Stimulated activated CD8-positive, alpha-beta memory T cell treated with anti-CD3 and anti-CD28 coated beads, Interleukin-2, amount 100 ng/mL, for 48 hours (primary cell): Measurements from ENCODE around the gene OTUD1.
A peak's percentile ranks its signal among the peaks of the same experiment; 100 is the strongest.
"Not testable (repeated sequence)": the region's sequence is repeated elsewhere in the genome, so short reads cannot be mapped to it uniquely, and the experiment has no call there.

Experiments used
- DNase-seq, 2 donors: peaks; one replicate each; pipeline ENCODE4 v3.0.0-alpha.2; 2020; ENCODE audit warnings: low read depth in 2 of 2

The OTUD1 gene

GRCh38 chr10:23438547-23439451, at the start of gene OTUD1:
TSS of gene OTUD1 (plus strand) at chr10:23439075. CDS start at chr10:23439458, 383 bp downstream.
- DNase-seq = peak; percentile 88 to 91

GRCh38 chr10:23390408-23390807, 48.5 kb upstream of the OTUD1 start:
- not testable (repeated sequence) for DNase-seq

- no peak for DNase-seq
Measured at GRCh38 chr10:23390809-23391208, 48.1 kb upstream of the OTUD1 start.

GRCh38 chr10:23391821-23392220, 47.1 kb upstream of the OTUD1 start:
- DNase-seq = no peak

DNA sequence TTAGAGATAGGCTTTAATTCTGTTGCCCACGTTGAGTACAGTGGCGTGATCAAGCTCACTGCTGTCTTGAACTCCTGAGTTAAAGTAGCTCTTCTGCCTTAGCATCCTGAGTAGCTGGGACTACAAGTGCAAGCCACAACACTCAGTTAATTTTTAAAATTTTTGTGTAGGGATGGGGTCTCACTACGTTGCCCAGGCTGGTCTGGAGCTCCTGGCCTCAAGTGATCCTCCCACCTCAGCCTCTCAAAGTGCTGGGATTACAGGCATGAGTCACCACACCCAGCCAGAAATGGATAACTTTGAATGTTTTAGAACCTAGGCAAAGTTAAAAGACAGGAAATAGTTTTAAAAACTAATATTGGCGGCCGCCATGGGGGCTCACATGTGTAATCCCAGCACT, 43.9 kb upstream of the OTUD1 start:
- no peak for DNase-seq

GRCh38 chr10:23396695-23397094, 42.2 kb upstream of the OTUD1 start:
- no peak for DNase-seq

DNA sequence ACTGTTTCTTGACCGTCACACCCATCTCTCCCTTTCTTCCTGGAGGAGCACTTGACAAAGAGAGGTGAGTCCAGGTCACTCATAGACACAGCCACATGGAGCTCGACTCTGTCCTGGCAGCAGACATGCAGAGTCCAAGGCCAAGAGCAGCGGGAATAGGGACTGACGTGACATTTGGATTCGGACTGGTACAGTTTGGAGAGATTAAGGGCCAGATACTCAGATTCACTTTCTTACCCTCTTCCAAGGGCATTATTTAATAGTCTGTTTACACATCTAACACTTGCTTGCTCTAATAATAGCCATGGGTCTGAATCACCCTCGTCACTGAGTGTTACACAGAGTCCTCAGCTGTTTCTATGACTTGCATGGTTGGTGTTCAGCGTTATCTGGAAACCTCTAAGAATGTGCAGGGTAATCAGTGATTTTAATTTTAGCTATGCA, 39.2 kb upstream of the OTUD1 start:
- no peak for DNase-seq

GRCh38 chr10:23402856-23403255, 36.0 kb upstream of the OTUD1 start:
- DNase-seq = no peak

- no peak for DNase-seq
Measured at GRCh38 chr10:23403278-23403677, 35.6 kb upstream of the OTUD1 start.

DNA sequence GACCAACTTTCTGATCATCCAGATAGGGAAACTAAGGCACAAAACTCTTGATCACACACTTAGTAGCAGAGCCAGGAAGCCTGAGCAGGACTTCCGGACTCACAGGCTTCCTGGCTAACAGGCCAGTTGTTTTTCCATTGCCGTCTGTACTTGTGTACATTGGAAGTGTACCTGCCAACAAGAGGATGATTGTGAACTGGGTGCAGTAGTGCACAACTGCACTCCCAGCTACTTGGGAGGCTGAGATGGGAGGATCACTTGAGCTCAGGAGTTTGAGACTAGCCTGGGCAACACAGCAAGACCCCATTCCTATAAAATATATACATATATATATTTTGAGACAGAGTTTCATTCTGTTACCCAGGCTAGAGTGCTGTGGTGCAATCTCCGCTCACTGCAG, 35.2 kb upstream of the OTUD1 start:
- no peak for DNase-seq

GRCh38 chr10:23404461-23404980, 34.4 kb upstream of the OTUD1 start:
- no peak for DNase-seq

GRCh38 chr10:23405540-23405939, 33.3 kb upstream of the OTUD1 start:
- DNase-seq = no peak

DNA sequence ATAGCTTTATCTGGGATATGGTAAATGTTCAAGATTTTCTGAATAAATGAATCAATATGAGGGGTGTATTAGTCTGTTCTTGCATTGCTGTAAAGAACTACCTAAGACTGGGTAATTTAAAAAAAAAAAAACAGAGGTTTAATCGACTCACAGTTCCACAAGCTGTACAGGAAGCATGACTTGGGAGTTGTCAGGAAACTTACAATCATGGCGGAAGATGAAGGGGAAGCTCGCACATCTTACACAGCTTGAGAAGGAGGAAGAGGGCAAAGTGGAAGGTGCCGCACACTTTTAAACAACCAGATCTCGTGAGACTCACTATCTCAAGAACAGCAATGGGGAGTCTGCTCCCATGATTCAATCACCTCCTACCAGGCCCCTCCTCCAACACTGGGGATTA, 32.5 kb upstream of the OTUD1 start:
- DNase-seq = no peak

- no peak for DNase-seq
Measured at GRCh38 chr10:23408330-23408976, 30.4 kb upstream of the OTUD1 start.

DNA sequence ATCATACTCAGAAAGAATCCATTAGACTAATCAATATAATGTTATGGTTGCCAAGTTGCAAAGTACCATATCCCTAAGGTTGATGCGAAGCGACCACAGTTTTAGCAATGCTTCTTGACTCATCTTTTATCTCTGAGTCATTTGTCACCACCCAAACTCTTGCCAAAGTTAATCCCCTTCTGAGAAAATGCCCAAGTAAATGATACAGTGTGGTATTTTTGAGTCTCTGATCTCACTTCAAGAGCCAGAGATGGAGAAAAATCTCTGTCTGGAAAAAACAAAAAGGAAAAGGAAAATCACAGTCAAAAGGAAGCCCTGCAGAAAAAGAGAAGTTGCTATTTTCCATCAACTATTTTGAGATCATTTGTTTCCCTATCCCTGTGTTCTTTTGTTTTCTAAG, 26.7 kb upstream of the OTUD1 start:
- DNase-seq = no peak

DNA sequence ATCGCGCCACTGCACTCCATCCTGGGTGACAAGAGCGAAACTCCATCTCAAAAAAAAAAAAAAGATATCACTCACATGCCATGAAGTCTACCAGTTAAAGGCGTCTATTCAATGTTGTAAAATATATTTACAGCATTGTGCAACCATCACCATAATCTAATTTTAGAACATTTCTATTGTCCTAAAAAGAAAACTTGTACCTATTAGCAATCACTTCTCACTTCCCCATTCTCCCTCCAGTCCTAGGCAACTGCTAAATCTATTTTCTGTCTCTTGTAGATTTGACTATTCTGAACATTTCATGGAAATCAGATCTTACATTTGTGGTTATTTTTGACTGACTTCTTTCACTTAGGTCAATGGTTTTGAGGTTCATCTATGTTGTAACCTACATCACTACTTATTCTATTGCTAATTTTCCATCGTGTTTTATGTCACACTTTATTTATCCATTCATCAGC, 25.2 kb upstream of the OTUD1 start:
- no peak for DNase-seq

- DNase-seq = no peak
Measured at GRCh38 chr10:23414658-23415057, 24.2 kb upstream of the OTUD1 start.

GRCh38 chr10:23417254-23417653, 21.6 kb upstream of the OTUD1 start:
- DNase-seq = no peak

- no peak for DNase-seq
Measured at GRCh38 chr10:23418051-23418681, 20.7 kb upstream of the OTUD1 start.

DNA sequence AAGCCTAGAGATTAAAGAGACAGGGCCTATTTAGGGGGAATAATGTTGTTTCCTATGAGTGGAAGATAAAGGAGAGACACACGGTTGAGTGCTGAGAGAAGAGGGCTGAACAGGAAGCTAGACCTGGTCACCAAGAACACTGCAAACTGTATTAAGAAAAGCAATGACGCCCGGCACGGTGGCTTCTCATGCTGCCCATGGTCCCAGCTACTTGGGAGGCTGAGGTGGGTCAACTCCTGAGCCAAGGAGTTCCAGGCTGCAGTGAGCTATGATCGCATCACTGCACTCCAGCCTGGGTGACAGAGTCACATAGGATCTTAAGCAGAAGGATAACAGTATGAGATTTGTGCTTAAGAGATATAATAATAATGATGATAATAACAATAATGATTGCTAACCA, 19.7 kb upstream of the OTUD1 start:
- no peak for DNase-seq

GRCh38 chr10:23419655-23420329, 19.1 kb upstream of the OTUD1 start:
- DNase-seq = no peak

DNA sequence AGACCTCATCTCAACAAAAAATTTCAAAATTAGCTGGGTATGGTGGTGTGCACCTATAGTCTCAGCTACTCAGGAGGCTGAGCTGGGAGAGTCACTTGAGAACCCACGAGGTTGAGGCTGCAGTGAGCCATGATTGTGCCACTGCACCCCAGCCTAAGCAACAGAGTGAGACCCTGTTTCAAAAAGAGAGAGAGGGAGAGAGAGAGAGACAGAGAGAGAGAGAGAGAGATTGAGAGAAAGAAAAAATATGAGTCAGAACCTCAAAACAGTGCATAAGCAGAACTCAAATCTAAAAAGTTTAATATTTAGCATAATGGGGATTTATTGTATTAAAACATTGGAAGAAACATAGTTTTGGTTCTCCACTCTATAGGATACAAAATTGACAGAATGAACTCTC, 17.5 kb upstream of the OTUD1 start:
- DNase-seq = no peak
